Esophagus muscularis mucosa (tissue), 4 donors: ENCODE results near the gene CHIT1. TPM values are rescaled to one million over a fixed set of nuclear protein-coding genes. Genes with fewer than 3 reads are reported as not detected.

Experiments
- DNase-seq: peaks from one replicate; pipeline ENCODE4 v3.0.0-alpha.2; 2017; ENCODE audit errors: extremely low spot score
- H3K27ac ChIP-seq, 4 donors: fragments of 200-600 bp; sonication (generic); replicated peaks in 1 of 4; 1 replicate in 3 of 4; 2 replicates in 1 of 4; pipeline ENCODE4 v1.5.1; 2016 to 2019; ENCODE audit warnings: mild to moderate bottlenecking in 1 of 4
- H3K27me3 ChIP-seq, 4 donors: fragments of 200-600 bp; sonication (generic); one replicate each; pipeline versions ENCODE4 v1.5.1 to v1.6.0; 2016 to 2019
- H3K36me3 ChIP-seq, 4 donors: fragments of 200-600 bp; sonication (generic); one replicate each; pipeline ENCODE4 v1.5.1; 2016 to 2019
- H3K4me1 ChIP-seq, 4 donors: fragments of 200-600 bp; sonication (generic); one replicate each; pipeline ENCODE4 v1.5.1; 2016 to 2019
- H3K4me3 ChIP-seq, 4 donors: fragments of 200-600 bp; sonication (generic); 1 replicate in 2 of 4; 2 replicates in 2 of 4; pipeline ENCODE4 v1.5.1; 2016 to 2019; ENCODE audit warnings: mild to moderate bottlenecking in 4 of 4, moderate library complexity in 1 of 4
- H3K9me3 ChIP-seq, 4 donors: fragments of 200-600 bp; sonication (generic); 1 replicate in 3 of 4; 2 replicates in 1 of 4; pipeline ENCODE4 v1.5.1; 2016 to 2019
- CTCF ChIP-seq, 3 experiments: fragments of 200-600 bp in 2 of 3; fragments of 450-650 bp in 1 of 3; sonication (generic) in 2 of 3; IDR thresholded peaks; one replicate each; pipeline ENCODE4 v1.5.1; 2017 to 2019; ENCODE audit warnings: antibody characterized with exemption in 3 of 3, mild to moderate bottlenecking in 2 of 3, moderate library complexity in 1 of 3
- EP300 ChIP-seq: sonication (generic); formaldehyde crosslinking; IDR thresholded peaks from one replicate; pipeline ENCODE4 v1.6.1; 2017; ENCODE audit warnings: antibody characterized with exemption
- POLR2A ChIP-seq: fragments of 450-650 bp; IDR thresholded peaks from one replicate; pipeline ENCODE4 v1.6.1; 2017; ENCODE audit warnings: antibody characterized with exemption, moderate library complexity, mild to moderate bottlenecking, low read depth
- POLR2AphosphoS5 ChIP-seq, 2 donors: sonication (generic); formaldehyde crosslinking; IDR thresholded peaks; one replicate each; pipeline ENCODE4 v1.6.1; 2017; ENCODE audit warnings: antibody characterized with exemption in 2 of 2
- WGBS: methylation state at CpG from one replicate; pipeline ENCODE4 v1.1.5; 2018; 5-methylcytosine and 5-hydroxymethylcytosine counted together
- intact Hi-C: fragments of 100-400 bp; cut with DNase I; formaldehyde crosslinking; loops from one replicate; pipeline ENCODE4 v1.15.1; 2023
- total RNA-seq, 4 donors: library from RNA; depleted of rRNA; stranded (reverse); fragments of >200 nt; gene quantifications; one replicate each; pipeline versions ENCODE4 v1.1.0 to v1.2.1, GENCODE V29; 2016

CHIT1 gene
- total RNA-seq, 4 donors from 2014 or later = 0.11 to 0.26 (median 0.17) TPM; not detected in 1

- Histone ChIP-seq H3K36me3 (no peaks in the 10 kb centered on the region), H3K27ac (no peak overlapping the region), H3K27me3 (peaks cover 0 to 3% (median 0%) of the 10 kb centered on the region in 4 donors), H3K4me3 (no peak overlapping the region), H3K4me1 (peaks cover 0 to 2% (median 0%) of the 10 kb centered on the region in 4 donors), H3K9me3 (no peaks in the 10 kb centered on the region)
- 95% methylated on average over 1 of the region's 1 CpG for WGBS
- no peak for TF ChIP-seq POLR2AphosphoS5 (IDR thresholded peaks at IDR 0.05)
- no peak for TF ChIP-seq POLR2A
- no peak for TF ChIP-seq CTCF (IDR thresholded peaks at IDR 0.05)
- no peak for TF ChIP-seq EP300
- intact Hi-C loops = no loop called here
- no peak for DNase-seq
Observed at GRCh38 chr1:203208181-203208580, 21.3 kb downstream of the CHIT1 start.

- no peak overlapping the region for H3K4me3 ChIP-seq
- TF ChIP-seq POLR2A = no peak
- WGBS = 91% methylated on average over 2 of the region's 2 CpGs
- DNase-seq = no peak
- H3K27me3 ChIP-seq = peaks cover 0 to 3% (median 0%) of the 10 kb centered on the region in 4 donors
- H3K9me3 ChIP-seq = no peaks in the 10 kb centered on the region
- no peak overlapping the region for H3K27ac ChIP-seq
- no peaks in the 10 kb centered on the region for H3K36me3 ChIP-seq
- intact Hi-C loops = no loop called here
- peaks cover 0 to 6% (median under 1%) of the 10 kb centered on the region in 4 donors for H3K4me1 ChIP-seq
Observed at GRCh38 chr1:203207751-203208150, 21.7 kb downstream of the CHIT1 start.

- DNase-seq = no peak
- intact Hi-C loops = no loop called here
- Histone ChIP-seq H3K4me3 (no peak overlapping the region), H3K9me3 (no peaks in the 10 kb centered on the region), H3K36me3 (no peaks in the 10 kb centered on the region), H3K4me1 (peaks cover 4 to 19% (median 7%) of the 10 kb centered on the region in 4 donors), H3K27ac (no peak overlapping the region), H3K27me3 (peaks cover 0 to 11% (median 0%) of the 10 kb centered on the region in 4 donors)
- no peak for TF ChIP-seq POLR2A
- TF ChIP-seq EP300 = no peak
- TF ChIP-seq POLR2AphosphoS5 (IDR thresholded peaks at IDR 0.05) = no peak
- WGBS = 90% methylated on average over 5 of the region's 5 CpGs
Observed at GRCh38 chr1:203206129-203206687, 23.3 kb downstream of the CHIT1 start.

GRCh38 chr1:203204756-203205155, 24.7 kb downstream of the CHIT1 start:
- DNase-seq = no peak
- intact Hi-C loops = no loop called here
- peaks cover 0 to 11% (median 0%) of the 10 kb centered on the region in 4 donors for H3K27me3 ChIP-seq
- 94% methylated on average over 2 of the region's 2 CpGs for WGBS
- no peak overlapping the region for H3K4me3 ChIP-seq
- peaks cover 4 to 31% (median 15%) of the 10 kb centered on the region in 4 donors for H3K4me1 ChIP-seq
- H3K36me3 ChIP-seq = no peaks in the 10 kb centered on the region
- no peak for TF ChIP-seq POLR2AphosphoS5 (IDR thresholded peaks at IDR 0.05)
- TF ChIP-seq EP300 = no peak
- no peak for TF ChIP-seq CTCF (IDR thresholded peaks at IDR 0.05)
- no peak for TF ChIP-seq POLR2A
- H3K27ac ChIP-seq = no peak overlapping the region
- no peaks in the 10 kb centered on the region for H3K9me3 ChIP-seq

GRCh38 chr1:203202431-203203245, 26.8 kb downstream of the CHIT1 start:
- no peak for DNase-seq
- Histone ChIP-seq H3K4me3 (no peak overlapping the region), H3K36me3 (no peaks in the 10 kb centered on the region), H3K9me3 (no peaks in the 10 kb centered on the region), H3K27ac (peak overlapping the region; percentile 37 to 75 (median 56)), H3K27me3 (peaks cover 0 to 11% (median 0%) of the 10 kb centered on the region in 4 donors), H3K4me1 (peaks cover 9 to 40% (median 17%) of the 10 kb centered on the region in 4 donors)
- 69% methylated on average over 14 of the region's 15 CpGs for WGBS
- peak; percentile 44 to 54 for TF ChIP-seq POLR2AphosphoS5 (IDR thresholded peaks at IDR 0.05)
- no peak for TF ChIP-seq POLR2A
- TF ChIP-seq EP300 = no peak
- TF ChIP-seq CTCF (IDR thresholded peaks at IDR 0.05) = no peak
- intact Hi-C loops = no loop called here
